Activated T-cell treated with anti-CD3 and anti-CD28 coated beads for 24 hours (primary cell): ENCODE measurements around the gene PLD6.
A peak's percentile ranks its signal among the peaks of the same experiment; 100 is the strongest.
"Not testable (repeated sequence)": the region's sequence is repeated elsewhere in the genome, so short reads cannot be mapped to it uniquely, and the experiment has no call there.

ENCODE experiments used
- DNase-seq: peaks from one replicate; pipeline ENCODE4 v3.0.0-alpha.2; 2020; ENCODE audit warnings: low read depth

The PLD6 gene

DNA sequence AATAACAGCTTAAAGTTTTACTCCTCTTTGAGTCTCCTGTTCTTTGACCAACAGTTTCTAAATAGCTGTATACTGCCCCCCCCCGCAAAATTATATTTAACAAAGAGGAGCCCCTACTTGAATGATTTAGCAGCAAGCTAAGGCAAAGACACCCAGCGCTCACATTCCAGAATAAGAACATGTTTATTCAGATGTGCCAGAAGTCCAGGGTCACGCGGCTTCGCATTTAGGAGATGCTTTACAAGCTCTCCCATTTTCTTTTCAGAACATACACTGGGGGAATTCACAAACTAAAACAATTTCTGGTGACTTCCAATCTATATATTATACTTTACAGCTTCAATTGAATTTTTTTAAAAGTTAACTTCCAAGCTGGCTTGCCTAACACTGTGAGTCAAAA lies 5.3 kb downstream of the PLD6 start:
- no peak for DNase-seq

DNA sequence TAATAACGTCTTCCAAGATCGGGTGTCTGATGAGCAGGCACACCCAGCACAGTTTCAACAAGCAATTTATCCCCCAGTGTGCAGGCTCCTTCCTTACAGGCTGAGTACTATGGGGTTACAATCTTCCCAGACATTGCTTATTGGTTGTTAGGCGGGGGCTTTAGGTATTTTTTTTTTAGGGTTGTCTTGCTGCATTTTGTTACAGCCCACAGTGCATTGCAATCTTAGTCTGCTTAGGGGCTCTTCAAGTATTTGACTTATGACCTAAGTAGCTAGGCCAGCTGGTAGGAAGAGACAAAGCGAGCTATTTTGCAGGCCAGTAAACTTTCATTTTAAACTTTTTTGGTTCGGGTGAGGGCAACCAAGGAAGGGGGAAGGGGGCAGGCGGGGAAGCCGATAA lies 5.8 kb downstream of the PLD6 start:
- no peak for DNase-seq

DNA sequence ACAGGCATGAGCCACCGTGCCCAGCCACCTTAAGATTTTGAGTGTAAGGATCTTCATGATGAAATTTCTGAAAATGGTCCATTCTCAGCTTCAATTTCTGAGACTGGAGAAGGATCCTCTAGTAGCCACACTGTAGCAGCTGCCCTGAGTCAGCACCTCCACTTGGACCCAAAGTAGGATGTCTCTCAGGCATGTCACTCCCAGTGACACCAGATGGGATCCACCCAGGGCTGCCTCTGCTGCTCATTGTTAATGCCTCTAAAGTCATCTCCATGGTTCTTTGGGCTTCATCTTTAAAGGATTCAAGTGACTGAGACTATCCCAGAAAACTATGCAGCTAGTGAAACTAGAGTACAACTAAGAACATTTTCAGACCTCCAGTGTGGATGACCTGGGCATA lies 7.9 kb downstream of the PLD6 start:
- no peak for DNase-seq

DNA sequence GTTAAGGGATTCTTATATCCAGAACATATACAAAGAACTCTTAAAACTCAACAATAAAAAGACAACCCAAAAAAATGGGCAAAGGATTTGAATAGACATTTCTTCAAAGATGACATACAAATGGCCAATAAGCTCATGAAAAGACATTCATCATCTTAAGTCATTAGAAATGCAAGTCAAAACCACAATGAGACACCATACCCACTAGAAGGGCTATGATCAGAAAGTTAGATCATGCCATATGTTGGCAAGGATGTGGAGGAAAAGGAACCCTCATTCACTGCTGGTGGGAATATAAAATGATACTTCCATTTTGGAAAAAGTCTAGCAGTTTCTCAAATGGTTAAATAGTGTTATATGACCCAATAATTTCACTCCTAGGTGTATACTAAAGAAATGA lies 9.4 kb downstream of the PLD6 start:
- no peak for DNase-seq

DNA sequence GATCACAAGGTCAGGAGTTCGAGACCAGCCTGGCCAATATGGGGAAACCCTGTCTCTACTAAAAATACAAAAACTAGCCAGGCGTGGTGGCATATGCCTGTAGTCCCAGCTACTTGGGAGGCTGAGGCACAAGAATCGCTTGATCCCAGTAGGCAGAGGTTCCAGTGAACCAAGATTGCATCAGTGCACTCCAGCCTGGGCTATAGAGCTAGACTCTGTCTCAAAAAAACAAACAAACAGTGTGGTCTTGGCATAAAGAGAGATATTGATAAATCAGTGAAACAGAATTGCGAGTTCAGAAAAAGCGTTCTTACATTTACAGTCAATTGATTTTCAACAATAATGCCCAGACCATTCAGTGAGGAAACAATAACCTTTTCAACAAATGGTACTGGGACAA lies 10.7 kb downstream of the PLD6 start:
- not testable (repeated sequence) for DNase-seq

DNA sequence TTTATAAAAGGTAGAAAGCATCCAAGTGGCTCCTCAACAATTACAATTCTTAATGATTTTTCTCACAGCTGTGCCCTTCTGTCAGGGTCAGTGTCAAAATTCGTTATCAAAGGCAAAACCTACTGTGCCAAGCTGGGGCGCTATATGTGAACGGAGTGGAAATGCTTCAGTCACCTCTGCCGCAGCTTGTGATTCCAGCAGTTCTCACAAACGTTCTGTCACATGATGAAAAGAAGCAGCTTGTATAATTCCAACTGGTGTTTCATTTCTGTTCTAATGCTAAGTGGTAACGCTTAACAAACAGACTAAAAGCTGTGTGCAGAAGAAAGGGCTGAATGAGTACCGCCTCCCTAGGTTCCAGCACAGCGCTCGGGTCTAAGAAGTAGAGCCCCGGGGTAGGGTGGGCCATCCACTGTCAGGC lies 14.2 kb downstream of the PLD6 start:
- DNase-seq = no peak

DNA sequence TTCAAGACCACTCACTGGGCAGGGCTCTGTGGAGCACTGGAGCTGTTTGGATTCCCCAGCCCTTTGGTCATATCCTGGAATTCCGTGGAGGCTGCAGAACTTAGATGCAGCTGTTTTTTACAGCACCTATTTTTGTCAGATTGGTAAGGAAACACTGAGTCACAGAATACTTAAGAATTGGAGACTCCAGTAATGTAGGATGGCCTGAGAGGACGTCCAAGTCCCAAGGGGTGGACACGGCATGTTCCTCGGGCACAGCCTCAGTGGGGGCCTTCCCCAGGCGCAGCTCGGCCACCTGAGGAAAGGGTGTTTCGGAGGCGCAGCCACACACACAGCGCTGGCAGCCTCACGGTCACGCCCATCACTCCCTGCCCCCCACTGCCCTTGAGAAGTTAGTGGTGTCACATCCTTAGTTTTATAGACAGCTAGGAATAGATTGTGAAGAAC lies 14.8 kb downstream of the PLD6 start:
- DNase-seq = no peak

DNA sequence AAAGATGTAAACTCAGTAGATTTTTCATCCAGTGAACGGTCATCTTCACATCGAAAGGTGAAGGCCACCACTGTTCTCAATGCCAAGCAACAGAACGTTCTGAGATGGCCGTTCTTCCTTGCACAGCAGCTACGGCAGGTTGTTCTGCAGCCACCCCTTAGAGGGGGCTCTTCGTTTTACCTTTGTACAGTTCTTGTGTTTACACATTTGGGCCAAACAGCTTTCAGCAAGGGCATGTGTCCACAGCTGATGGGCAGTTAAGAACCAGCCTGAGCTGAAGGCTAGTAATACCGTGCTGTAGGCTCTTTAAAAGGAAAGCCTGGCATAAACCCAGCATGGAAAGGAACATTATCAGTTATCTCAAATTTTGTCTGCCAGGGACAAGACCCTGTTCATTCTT lies 15.9 kb downstream of the PLD6 start:
- no peak for DNase-seq

DNA sequence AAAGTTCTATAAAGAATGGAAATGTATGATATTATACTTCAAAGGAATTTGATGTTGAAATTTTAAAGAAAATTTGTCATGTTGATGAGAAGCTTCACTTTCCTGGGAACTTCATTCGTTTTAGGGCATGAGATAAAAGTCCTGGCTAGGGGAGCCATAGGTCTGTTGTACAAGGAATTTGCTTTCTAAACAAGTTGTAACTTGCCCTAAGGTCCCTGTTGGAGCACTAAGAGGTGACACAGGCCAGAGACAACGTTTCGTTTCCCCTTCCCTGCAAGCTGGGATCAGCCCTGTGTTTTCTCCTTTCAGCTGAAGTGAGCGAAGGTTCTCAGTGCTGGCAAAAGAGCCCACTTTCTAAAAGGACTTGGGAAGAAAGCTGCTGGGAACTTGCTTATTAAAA lies 16.6 kb downstream of the PLD6 start:
- no peak for DNase-seq

DNA sequence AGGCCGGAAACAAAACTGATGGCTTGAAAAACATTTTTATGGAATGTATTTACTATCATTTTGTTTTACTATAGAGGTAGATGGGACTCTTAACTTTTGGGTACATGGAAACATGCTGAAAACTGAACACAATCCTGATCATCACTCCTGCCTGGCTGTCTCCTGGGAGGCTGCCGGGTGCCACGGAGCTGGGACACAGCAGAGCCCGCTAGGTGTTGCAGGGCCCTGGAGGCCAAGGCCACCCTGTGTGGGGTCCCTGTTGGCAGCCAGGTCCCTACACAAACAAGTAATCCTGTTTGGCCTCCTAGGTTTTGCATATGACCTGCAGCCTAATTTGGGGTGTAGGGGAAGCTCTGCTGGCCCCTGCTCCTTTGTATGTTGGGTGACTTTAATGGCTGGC lies 17.5 kb downstream of the PLD6 start:
- no peak for DNase-seq

DNA sequence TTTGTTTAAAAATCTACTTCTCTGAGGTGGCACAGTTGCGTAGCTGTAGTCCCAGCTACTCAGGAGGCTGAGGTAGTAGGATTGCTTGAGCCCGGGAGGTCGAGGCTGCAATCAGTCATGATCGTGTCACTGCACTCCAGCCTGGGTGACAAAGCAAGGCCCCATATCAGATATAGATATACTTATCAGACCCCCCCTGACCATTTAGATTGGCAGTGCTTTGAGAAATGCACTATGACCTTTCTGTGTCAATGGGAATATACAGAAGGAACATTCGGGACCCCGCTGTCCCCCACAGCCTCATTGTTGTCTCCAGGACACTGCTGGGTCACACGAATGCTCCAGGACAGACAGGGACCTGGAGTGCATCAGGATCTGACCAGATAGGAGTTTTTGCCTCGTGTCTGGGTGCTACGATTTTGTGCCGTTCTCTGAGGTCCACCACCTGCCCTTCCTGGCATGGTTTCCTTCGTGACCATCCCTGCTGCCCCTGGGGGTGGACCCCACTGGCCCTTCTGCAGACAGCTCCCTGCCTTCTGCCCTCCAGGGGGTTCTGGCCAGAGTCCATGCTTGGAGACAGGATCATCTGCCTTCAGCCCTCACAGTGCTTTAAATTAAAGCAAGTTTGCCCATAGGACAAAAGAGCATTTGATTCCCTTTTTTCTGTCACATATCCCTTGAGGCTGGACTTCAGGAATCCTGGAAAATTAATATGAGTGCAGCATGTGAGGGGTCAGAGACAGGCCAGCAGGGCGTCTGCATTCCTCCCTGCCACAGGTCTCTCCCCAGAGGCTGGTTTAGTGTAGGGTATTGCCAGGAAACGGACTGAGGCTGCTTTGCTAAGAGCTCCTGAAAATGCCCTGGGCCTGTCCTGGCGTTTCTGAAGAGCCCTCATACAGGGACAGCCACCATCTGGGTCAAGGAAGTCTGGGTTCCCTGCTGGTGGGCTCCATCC lies 19.3 kb downstream of the PLD6 start:
- no peak for DNase-seq

DNA sequence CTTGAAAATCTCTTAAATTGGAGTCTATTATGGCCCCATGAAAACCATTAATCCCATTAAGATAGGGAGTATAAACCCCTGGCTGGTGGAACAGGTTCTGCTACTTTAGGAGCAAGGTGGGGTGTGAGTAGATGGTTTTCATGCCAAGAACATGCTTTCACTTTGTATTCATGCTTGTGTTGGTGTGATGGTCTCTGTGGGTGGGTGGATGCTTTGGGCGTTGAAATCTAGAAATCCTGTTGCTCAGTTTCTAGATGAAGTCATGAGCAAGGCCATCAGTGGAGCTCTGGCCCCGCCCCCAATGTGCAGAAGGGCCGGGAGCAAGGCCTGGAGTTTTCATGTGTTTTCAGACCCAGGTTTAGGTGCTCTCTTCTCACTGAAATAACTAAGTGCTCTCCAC lies 20.1 kb downstream of the PLD6 start:
- DNase-seq = peak; percentile 40

DNA sequence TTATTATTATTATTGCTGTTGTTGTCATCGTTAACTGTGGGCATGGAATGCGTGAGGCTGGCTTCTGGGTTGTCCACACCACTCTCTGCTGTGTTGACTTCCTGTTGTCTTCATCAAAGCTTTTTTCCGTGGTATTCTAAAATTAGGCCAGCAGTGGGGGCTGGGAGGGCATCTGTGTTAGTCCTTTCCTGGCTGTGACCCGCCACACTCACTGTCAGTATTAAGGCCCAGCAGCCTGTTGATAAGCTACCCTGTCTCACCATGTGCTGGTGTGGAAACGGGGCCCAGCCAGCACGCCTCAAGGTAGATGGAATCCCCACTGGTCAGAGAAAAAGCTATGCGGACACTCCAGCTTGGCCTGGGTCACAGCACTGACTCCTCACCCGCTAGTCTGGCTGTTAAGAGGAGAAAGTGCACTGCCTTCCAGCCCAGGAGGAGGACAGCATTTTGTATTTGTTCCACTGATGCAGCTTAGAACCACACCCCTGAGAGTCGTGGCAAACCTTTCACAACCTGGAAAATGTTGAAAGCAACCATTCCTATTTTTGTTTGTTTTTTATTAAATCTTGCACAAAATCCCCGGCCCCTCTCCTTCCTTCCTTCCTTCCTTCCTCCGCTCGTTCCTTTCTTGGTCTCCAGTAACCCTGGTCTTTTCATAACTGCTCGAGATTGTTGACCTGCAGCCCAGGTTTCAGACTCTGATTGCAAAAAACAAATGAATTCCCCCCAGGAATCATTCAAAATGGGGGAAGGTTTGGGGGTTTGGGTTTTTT lies 21.0 kb downstream of the PLD6 start:
- not testable (repeated sequence) for DNase-seq

DNA sequence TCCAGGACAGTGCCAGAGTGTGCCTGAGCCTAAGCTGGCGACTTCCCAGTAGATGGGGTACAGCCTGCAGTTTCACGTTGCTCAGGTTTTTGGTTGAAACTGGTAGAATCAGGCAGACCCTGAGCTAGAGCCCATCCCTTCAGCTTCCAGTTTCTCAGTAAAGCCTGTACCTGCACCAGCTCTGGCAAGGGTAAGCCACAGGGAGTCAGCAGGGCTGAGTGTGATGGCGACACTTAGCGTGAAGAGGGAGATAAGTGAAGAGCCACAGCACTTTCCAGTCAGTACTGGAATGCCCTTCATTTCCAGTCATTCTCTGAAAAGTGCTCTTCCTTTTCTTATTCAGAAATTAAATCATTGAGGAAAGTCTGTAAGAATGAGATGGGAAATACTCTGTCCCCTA lies 22.4 kb downstream of the PLD6 start:
- DNase-seq = no peak

DNA sequence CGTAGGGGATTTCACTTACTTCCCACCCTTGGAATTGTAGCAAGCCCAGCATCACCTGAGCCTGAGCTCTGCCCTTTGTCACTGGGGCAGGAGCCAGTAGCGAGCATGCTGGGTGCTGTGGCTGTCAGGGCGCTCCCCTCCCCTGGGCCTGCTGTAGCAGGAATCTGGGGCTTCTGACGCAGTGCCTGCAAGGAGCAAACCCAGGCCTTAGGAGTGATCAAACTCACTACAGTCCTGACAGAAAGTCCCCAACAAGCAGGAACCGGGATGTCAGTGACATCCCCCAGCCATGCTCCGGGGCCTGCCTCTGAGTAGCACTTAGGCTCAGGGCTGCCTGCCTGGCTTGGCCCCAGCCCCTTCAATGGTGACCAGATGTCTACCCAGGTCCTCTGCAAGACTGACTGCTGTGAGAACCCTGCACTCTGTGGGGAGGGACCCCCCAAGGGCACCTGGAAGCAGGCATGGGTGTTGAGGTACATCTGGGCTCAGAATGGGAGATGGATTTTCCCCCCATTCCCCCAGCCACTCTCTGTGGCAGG lies 23.5 kb downstream of the PLD6 start:
- DNase-seq = no peak

DNA sequence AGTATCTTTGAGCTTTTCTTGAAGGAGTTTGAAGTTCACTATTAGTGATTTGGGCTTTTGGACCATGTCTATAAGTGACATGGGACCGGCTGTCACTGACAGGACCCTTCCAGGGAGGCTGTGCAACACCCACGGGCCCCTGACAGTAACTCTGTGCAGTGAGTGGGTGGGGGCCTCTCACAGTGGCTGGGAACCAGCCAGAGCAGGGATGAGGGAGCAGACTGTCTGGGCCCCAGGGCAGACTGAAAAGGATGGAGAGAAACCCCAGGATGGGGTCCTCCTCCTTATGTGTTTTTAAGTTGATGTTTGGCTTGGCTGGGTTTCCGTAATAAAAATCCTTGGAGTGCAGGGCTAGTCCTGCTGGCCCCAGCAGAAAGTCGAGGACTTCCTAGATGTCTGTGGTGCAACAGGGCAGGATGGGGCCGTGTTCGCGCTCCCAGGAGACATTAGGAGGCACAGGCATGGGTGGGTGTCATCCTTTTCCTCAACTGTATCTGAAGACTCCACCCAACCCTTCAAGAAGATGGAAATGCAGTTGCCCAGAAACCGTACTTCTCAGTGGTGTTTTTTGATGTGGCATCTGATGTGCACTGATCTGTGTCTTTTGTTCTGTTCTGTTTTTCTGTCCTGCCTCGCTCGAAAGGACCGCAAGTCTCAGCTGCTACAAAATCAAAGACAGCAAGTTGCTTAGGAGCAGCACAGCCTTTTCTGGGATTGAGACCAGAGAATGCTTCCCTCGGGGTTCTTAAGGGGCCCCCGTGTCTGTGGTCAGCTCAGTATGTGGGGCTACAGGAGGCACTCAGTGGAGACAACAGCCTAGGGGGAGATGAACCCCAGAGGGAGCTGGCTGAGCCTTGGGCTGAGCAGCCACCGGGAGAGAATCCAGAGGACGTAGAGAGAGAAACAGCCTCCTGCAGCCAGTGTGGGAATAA lies 24.2 kb downstream of the PLD6 start:
- no peak for DNase-seq

DNA sequence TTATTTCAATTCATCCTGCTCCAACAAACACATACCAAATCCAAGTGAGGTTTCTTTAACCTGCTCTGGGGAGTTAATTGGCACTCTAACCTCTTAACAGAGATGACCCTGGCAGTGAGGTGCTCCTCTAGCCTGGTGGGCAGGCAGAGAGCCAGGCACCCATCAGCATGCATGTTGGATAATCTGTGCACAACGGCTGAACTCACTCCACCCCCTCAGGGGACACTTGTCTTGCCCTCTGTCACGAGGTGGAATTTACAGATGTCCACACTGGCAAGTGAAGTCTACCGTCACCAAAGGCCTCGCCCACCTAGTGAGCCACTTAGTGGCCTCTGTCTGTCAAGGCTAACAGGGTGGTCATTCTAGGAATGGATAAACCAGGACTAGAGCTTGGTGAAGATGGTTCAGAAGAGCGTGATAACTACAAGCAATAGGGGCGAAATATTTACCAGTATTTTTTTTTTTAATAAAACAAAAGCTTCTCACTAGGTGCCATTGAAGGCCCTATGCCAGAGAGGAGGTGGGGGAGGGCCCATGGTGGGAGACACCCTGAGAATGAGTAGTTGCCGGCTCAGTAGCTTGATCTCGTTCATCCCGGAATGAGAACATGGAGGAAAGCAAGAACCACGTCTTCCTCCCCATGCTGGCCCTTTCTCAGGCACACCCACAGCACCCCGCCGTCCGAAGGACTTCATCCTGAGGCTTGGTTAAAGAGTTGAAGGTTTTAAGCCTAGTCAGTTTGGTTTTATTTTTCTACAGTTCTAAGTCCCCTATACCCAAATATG lies 25.2 kb downstream of the PLD6 start:
- no peak for DNase-seq

DNA sequence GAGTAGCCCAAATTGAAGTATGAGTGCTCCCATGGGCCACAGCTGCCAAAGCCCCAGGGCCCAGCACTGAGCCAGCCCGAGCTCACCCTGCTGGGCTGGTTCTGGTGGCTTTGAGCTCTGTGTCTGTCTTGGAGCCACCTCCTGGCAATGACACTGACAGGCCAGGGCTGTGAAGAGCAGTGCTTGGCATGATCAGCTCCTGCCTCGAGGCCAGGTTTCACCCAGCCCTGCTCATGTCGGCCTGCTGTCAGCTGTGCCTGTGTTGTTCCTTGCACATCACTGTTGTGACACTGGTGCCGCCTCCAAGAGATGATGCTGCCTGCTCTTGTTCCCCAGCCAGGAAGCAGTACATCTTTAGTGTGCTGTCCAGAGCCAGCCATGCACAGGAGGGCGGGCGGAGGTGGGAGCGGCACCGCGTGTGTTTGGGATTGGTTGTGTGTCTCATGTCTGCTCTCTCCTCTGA lies 26.0 kb downstream of the PLD6 start:
- DNase-seq = no peak

DNA sequence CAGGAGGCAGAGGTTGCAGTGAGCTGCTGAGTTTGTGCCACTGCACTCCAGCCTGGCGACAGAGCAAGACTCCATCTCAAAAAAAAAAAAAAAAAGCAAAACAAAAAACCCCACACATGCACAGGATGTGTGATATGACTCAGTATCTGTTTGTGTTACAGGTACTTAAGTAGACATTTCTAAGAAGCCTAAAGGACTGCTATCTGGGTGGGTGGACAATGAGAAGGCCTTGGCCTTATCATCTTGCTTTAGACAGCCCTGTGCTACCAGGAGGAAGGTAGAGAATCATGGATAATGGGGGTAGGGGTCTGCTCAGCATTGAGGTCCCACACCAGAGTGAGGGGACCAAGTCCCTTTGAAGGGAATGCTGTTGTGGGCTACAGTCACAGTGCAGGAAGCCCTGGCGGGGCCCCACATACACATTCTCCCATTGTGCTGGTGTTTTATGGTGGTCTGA lies 26.7 kb downstream of the PLD6 start:
- DNase-seq = no peak

DNA sequence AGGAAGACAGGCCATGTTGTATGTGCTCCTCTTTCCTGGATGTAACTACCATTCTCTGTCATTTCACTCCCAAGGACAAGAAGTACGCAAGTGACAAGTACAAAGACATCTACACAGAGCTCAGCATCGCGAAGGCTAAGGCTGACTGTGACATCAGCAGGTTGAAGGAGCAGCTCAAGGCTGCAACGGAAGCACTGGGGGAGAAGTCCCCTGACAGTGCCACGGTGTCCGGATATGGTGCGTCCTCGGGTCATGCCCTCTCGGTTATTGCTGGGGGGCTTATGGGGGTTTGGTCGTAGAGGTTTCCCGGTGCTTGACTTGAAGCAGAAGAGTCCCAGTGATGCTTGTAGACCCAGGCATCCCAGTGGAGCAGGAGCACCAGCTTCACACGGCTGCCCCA lies 29.0 kb downstream of the PLD6 start:
- DNase-seq = no peak

DNA sequence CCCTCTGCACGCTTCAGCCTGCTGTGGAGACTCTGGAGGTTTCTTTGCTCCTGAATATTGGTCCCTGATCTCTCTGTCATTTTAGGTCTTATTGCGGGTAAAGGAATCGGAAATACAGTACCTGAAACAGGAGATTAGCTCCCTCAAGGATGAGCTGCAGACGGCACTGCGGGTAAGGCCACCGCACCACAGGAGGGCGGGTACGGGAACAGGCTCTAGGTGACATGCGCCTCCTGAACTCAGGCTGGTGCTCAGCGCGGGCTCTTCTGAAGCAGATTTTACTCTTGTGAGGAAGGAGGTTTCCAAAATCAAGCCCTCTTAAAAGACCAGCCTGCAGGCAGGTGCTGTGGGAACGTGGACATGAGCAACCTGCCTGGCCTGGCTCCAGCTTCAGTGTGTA lies 29.8 kb downstream of the PLD6 start:
- DNase-seq = no peak
